GM10248 (cell line): Measurements from ENCODE around the gene CYFIP1.
A peak's percentile ranks its signal among the peaks of the same experiment; 100 is the strongest.

Experiments
- CTCF ChIA-PET: fragments of 300-600 bp; sonication (Branson Sonifier 250); formaldehyde crosslinking; extraction: SDS; loops from one replicate; lab custom pipeline; 2021; ENCODE audit warnings: antibody characterized with exemption; lab: Yijun Ruan, JAX
- POLR2A ChIA-PET: fragments of 350-650 bp; sonication (Branson Sonifier 250); formaldehyde crosslinking; extraction: SDS; loops from one replicate; lab custom pipeline; 2020; ENCODE audit warnings: antibody characterized with exemption; lab: Yijun Ruan, JAX
- DNase-seq: peaks from one replicate; pipeline ENCODE4 v3.0.0; 2012; ENCODE audit errors: extremely low spot score
- TF ChIP-seq, protein P1 (sequence below): IDR thresholded peaks from 2 replicates; pipeline ENCODE4 v1.5.1; 2012; ENCODE audit warnings: mild to moderate bottlenecking, low read depth; ENCODE audit errors: extremely low read depth, missing control alignments, control extremely low read depth

Gene CYFIP1

GRCh38 chr15:22851513-22851912 is 128.7 kb downstream of the CYFIP1 start:
- ChIA-PET POLR2A (no interaction called here), CTCF (interaction anchor here (1.2 kb wide), 1 partner anchor 9 kb away, joined by 3 read pairs; no protein-coding TSS in a partner anchor)
- TF ChIP-seq, protein P1, sequence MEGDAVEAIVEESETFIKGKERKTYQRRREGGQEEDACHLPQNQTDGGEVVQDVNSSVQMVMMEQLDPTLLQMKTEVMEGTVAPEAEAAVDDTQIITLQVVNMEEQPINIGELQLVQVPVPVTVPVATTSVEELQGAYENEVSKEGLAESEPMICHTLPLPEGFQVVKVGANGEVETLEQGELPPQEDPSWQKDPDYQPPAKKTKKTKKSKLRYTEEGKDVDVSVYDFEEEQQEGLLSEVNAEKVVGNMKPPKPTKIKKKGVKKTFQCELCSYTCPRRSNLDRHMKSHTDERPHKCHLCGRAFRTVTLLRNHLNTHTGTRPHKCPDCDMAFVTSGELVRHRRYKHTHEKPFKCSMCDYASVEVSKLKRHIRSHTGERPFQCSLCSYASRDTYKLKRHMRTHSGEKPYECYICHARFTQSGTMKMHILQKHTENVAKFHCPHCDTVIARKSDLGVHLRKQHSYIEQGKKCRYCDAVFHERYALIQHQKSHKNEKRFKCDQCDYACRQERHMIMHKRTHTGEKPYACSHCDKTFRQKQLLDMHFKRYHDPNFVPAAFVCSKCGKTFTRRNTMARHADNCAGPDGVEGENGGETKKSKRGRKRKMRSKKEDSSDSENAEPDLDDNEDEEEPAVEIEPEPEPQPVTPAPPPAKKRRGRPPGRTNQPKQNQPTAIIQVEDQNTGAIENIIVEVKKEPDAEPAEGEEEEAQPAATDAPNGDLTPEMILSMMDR, result no peak
- DNase-seq, result no peak

GRCh38 chr15:22850055-22850454 is 130.1 kb downstream of the CYFIP1 start:
- DNase-seq, result no peak
- ChIA-PET CTCF (interaction anchor here (1.7 kb wide), 1 partner anchor 10 kb away, joined by 4 read pairs; no protein-coding TSS in a partner anchor), POLR2A (no interaction called here)
- TF ChIP-seq, protein P1, result no peak

GRCh38 chr15:22846073-22846472 is 134.1 kb downstream of the CYFIP1 start:
- DNase-seq, result no peak
- CTCF ChIA-PET, result interaction anchor here (0.9 kb wide), 1 partner anchor 10 kb away, joined by 5 read pairs; no protein-coding TSS in a partner anchor
- POLR2A ChIA-PET, result interaction anchor here (0.6 kb wide), 2 partner anchors 30 to 56 kb away, joined by 3 to 6 read pairs; no protein-coding TSS in a partner anchor
- TF ChIP-seq, protein P1, result no peak

GRCh38 chr15:22845289-22845900 is 134.8 kb downstream of the CYFIP1 start:
- no peak for DNase-seq
- TF ChIP-seq, protein P1, result no peak
- ChIA-PET CTCF (no interaction called here), POLR2A (interaction anchor here (0.6 kb wide), 1 partner anchor 30 kb away, joined by 6 read pairs; no protein-coding TSS in a partner anchor)

DNA sequence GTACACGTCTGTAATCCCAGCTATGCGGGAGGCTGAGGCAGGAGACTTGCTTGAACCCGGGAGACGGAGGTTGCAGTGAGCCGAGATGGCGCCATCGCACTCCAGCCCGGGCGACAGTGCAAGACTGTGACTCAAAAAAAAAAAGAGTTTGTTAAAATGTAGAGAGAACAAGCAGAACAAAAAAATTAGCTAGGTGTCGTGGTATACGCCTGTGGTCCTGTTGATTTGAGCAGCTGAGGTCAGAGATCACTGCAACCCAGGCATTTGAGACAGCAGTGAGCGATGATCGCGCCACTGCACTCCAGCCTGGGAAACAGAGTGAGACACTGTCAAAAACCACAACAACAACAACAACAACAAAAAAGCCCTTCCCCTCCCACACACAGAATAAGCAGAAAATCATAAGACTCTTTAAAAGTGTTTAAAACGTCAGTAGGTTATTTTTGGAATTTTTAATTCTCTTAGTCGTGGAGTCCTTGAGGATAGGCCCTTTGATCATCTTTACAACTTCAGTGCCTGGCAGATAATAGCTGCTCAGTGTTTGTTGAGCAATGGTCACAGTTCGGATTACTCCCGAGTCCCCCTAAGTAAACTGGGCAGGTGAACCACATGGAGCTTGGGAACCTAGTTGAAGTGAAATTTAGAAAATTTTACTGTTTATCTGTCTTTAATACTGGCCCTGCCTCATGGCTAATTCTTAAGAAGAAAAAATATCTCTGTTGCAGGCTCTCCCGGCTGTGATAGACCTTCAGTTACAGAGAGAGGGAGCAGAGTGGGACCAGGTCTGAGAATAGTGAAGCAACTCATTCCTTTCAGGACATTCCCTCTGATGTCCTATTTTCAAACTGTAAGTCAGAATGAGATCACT is 135.5 kb downstream of the CYFIP1 start:
- TF ChIP-seq, protein P1, result no peak
- no peak for DNase-seq
- ChIA-PET CTCF (interaction anchor here (0.7 to 0.9 kb wide), 2 partner anchors 18 to 191 kb away, joined by 3 read pairs; no protein-coding TSS in a partner anchor), POLR2A (no interaction called here)

GRCh38 chr15:22839046-22839695 is 141.0 kb downstream of the CYFIP1 start:
- POLR2A ChIA-PET, result no interaction called here
- CTCF ChIA-PET, result interaction anchor here (1.4 to 2.0 kb wide), 2 partner anchors 11 to 85 kb away, joined by 3 to 4 read pairs; no protein-coding TSS in a partner anchor
- peak; percentile 35 for DNase-seq
- TF ChIP-seq, protein P1, result no peak
